Spleen (tissue), 11 donors: ENCODE measurements around the gene MAP3K14. TPM values are rescaled to one million over a fixed set of nuclear protein-coding genes. Genes with fewer than 3 reads are reported as not detected.
A peak's percentile ranks its signal among the peaks of the same experiment; 100 is the strongest.

ENCODE experiments used
- DNase-seq: peaks from one replicate; pipeline ENCODE4 v3.0.0-alpha.2; 2020
- H3K27ac ChIP-seq, 8 donors: fragments of 200-600 bp; sonication (generic) in 7 of 8; 1 replicate in 4 of 8; 2 replicates in 4 of 8; pipeline versions ENCODE4 v1.5.0 to v1.8.0; 2016 to 2021; ENCODE audit warnings: inconsistent platforms in 4 of 8, mild to moderate bottlenecking in 4 of 8, moderate library complexity in 1 of 8
- H3K27me3 ChIP-seq, 7 donors: fragments of 200-600 bp; sonication (generic) in 6 of 7; replicated peaks in 1 of 7; 1 replicate in 4 of 7; 2 replicates in 3 of 7; pipeline versions ENCODE4 v1.5.0 to v1.8.0; 2016 to 2021; ENCODE audit warnings: inconsistent platforms in 3 of 7, mild to moderate bottlenecking in 1 of 7
- H3K36me3 ChIP-seq, 6 donors: fragments of 200-600 bp; sonication (generic) in 5 of 6; 1 replicate in 4 of 6; 2 replicates in 2 of 6; pipeline versions ENCODE4 v1.5.0 to v1.8.0; 2016 to 2021; ENCODE audit warnings: inconsistent platforms in 2 of 6
- H3K4me1 ChIP-seq, 6 donors: fragments of 200-600 bp; sonication (generic) in 5 of 6; 1 replicate in 3 of 6; 2 replicates in 3 of 6; pipeline versions ENCODE4 v1.5.0 to v1.8.0; 2016 to 2021; ENCODE audit warnings: inconsistent platforms in 3 of 6
- H3K4me3 ChIP-seq, 8 donors: fragments of 200-600 bp; sonication (generic) in 7 of 8; 1 replicate in 4 of 8; 2 replicates in 4 of 8; pipeline versions ENCODE4 v1.5.0 to v1.8.0; 2016 to 2021; ENCODE audit warnings: inconsistent platforms in 4 of 8, mild to moderate bottlenecking in 4 of 8, moderate library complexity in 2 of 8
- H3K9me3 ChIP-seq, 8 donors: fragments of 200-600 bp; sonication (generic) in 7 of 8; 1 replicate in 4 of 8; 2 replicates in 4 of 8; pipeline versions ENCODE4 v1.5.0 to v1.8.0; 2016 to 2021; ENCODE audit warnings: inconsistent platforms in 4 of 8
- CTCF ChIP-seq, 11 experiments: fragments of 200-600 bp in 7 of 11; fragments of 450-650 bp in 4 of 11; sonication (generic) in 4 of 11; IDR thresholded peaks in 8 of 11; conservative IDR thresholded peaks in 3 of 11; 1 replicate in 7 of 11; 2 replicates in 4 of 11; pipeline versions ENCODE4 v1.4.0 to v1.8.0; 2016 to 2021; ENCODE audit warnings: antibody characterized with exemption in 11 of 11, inconsistent platforms in 4 of 11, mild to moderate bottlenecking in 1 of 11
- POLR2A ChIP-seq, 3 donors: fragments of 450-650 bp; IDR thresholded peaks; one replicate each; pipeline ENCODE4 v1.5.1; 2017; ENCODE audit warnings: antibody characterized with exemption in 3 of 3, mild to moderate bottlenecking in 1 of 3
- POLR2AphosphoS5 ChIP-seq, 3 donors: sonication (generic); formaldehyde crosslinking; IDR thresholded peaks; one replicate each; pipeline ENCODE4 v1.5.1; 2017; ENCODE audit warnings: antibody characterized with exemption in 3 of 3
- WGBS, 5 donors: extraction: QIAGEN DNeasy Blood & Tissue Kit in 3 of 5; methylation state at CpG; one replicate each; pipeline versions ENCODE4 v1.1.5 to v1.1.7; 2013 to 2018; 5-methylcytosine and 5-hydroxymethylcytosine counted together
- intact Hi-C: fragments of 100-400 bp; cut with DNase I; formaldehyde crosslinking; loops from one replicate; pipeline ENCODE4 v1.15.0; 2023; ENCODE audit warnings: low total_unique reads
- polyA plus RNA-seq, 3 donors: library from polyadenylated mRNA; stranded (reverse); fragments of 200-250 nt; gene quantifications; one replicate each; pipeline ENCODE4 v1.2.1, GENCODE V29; 2013
- total RNA-seq, 7 donors: library from RNA; depleted of rRNA in 3 of 7; stranded (reverse); fragments of >200 nt in 3 of 7; fragmentation: NEBNext Ultra II Directional in 4 of 7; extraction: Animal tissue kit (Norgen Biotek cat#: 25700) in 4 of 7; gene quantifications; one replicate each; pipeline versions ENCODE4 v1.1.0 to v1.2.1, GENCODE V29; 2016 to 2021
- donor health status: healthy with polysubstance abuse.
- donor health status: DM: no; HTN: no; CAD: no; lungs with moderate emphysema.
- donor health status: DM: no; HTN: no; CAD: no.
- donor health status: Bipolar disorder and iron deficiency.
- donor health status: healthy.
- donor health status: DM: no; HTN: no; CAD: no.
- donor health status: DM: yes; HTN: yes; CAD: no.

Gene MAP3K14
- total and polyA plus RNA-seq, 10 donors, result 17.3 to 36.3 (median 28.0) TPM

- TF ChIP-seq POLR2A (IDR thresholded peaks at IDR 0.05) (no peak), POLR2AphosphoS5 (IDR thresholded peaks at IDR 0.05) (no peak), CTCF (IDR thresholded peaks at IDR 0.05 in 8 of 11, conservative IDR thresholded peaks at IDR 0.05 in 3 of 11) (no peak)
- intact Hi-C loops, result no loop called here
- H3K4me3 ChIP-seq, result no peak overlapping the region
- no peak overlapping the region for H3K27ac ChIP-seq
- H3K9me3 ChIP-seq, result peaks cover 0 to 12% (median 0%) of the 10 kb centered on the region in 8 donors
- H3K27me3 ChIP-seq, result peaks cover 0 to 73% (median 4%) of the 10 kb centered on the region in 7 donors
- no peaks in the 10 kb centered on the region for H3K36me3 ChIP-seq
- H3K4me1 ChIP-seq, result peaks cover 0 to 9% (median 2%) of the 10 kb centered on the region in 6 donors
- WGBS, 5 donors, result 81 to 91% (median 85%) methylated on average over 3 of the region's 3 CpGs
- DNase-seq, result peak; percentile 6
Measured at GRCh38 chr17:45363498-45363897, 46.7 kb upstream of the MAP3K14 start.

- TF ChIP-seq POLR2AphosphoS5 (IDR thresholded peaks at IDR 0.05) (no peak), CTCF (IDR thresholded peaks at IDR 0.05 in 8 of 11, conservative IDR thresholded peaks at IDR 0.05 in 3 of 11) (no peak), POLR2A (IDR thresholded peaks at IDR 0.05) (no peak)
- Histone ChIP-seq H3K27me3 (peaks cover 0 to 73% (median 4%) of the 10 kb centered on the region in 7 donors), H3K4me1 (peaks cover 0 to 9% (median 2%) of the 10 kb centered on the region in 6 donors), H3K36me3 (no peaks in the 10 kb centered on the region), H3K4me3 (no peak overlapping the region), H3K27ac (no peak overlapping the region), H3K9me3 (peaks cover 0 to 12% (median 0%) of the 10 kb centered on the region in 8 donors)
- DNase-seq, result peak; percentile 23
- intact Hi-C loops, result no loop called here
- 64 to 84% (median 77%) methylated on average over 4 of the region's 4 CpGs for WGBS, 5 donors
Measured at GRCh38 chr17:45361976-45362375, 45.2 kb upstream of the MAP3K14 start.

GRCh38 chr17:45361451-45361850 is 44.6 kb upstream of the MAP3K14 start:
- WGBS, 5 donors, result 77 to 91% (median 84%) methylated on average over 3 of the region's 3 CpGs
- peaks cover 0 to 70% (median 4%) of the 10 kb centered on the region in 7 donors for H3K27me3 ChIP-seq
- H3K36me3 ChIP-seq, result no peaks in the 10 kb centered on the region
- TF ChIP-seq POLR2AphosphoS5 (IDR thresholded peaks at IDR 0.05) (no peak), CTCF (IDR thresholded peaks at IDR 0.05 in 8 of 11, conservative IDR thresholded peaks at IDR 0.05 in 3 of 11) (no peak), POLR2A (IDR thresholded peaks at IDR 0.05) (no peak)
- H3K4me1 ChIP-seq, result peaks cover 0 to 9% (median 2%) of the 10 kb centered on the region in 6 donors
- peaks cover 0 to 12% (median 0%) of the 10 kb centered on the region in 8 donors for H3K9me3 ChIP-seq
- intact Hi-C loops, result no loop called here
- peak; percentile 6 for DNase-seq
- no peak overlapping the region for H3K27ac ChIP-seq
- H3K4me3 ChIP-seq, result no peak overlapping the region

GRCh38 chr17:45357364-45357997 is 40.7 kb upstream of the MAP3K14 start:
- intact Hi-C loops, result no loop called here
- DNase-seq, result no peak
- Histone ChIP-seq H3K9me3 (peaks cover 0 to 2% (median 0%) of the 10 kb centered on the region in 8 donors), H3K4me1 (peaks cover 0 to 5% (median 0%) of the 10 kb centered on the region in 6 donors), H3K27ac (no peak overlapping the region), H3K27me3 (peaks cover 0 to 34% (median 4%) of the 10 kb centered on the region in 7 donors), H3K36me3 (no peaks in the 10 kb centered on the region), H3K4me3 (no peak overlapping the region)
- TF ChIP-seq CTCF (IDR thresholded peaks at IDR 0.05 in 8 of 11, conservative IDR thresholded peaks at IDR 0.05 in 3 of 11) (no peak), POLR2A (IDR thresholded peaks at IDR 0.05) (no peak), POLR2AphosphoS5 (IDR thresholded peaks at IDR 0.05) (no peak)
- 71 to 90% (median 84%) methylated on average over 5 of the region's 5 CpGs for WGBS, 5 donors
